ENCODE measurements around the gene EXOC6B.

DNA sequence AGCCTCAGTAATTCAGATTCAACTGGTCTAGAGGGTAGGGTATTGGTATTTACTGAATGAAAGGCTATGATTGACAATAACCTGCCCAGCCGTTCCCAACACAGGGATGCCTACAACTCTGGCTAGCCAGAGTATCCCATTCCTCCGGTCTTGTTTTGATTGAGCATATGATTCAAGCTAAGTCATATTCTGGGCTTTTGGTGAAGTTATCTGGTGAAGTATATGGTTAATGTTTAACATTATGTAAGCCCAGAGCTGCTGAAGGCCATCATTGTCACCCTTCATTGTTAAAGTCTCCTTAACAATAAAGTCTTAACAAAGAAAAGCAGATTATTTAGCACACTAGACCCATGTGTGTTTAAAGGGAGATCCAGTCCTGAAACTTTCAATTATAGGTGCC, 152.6 kb downstream of the EXOC6B start:
- TF ChIP-seq, protein P1, sequence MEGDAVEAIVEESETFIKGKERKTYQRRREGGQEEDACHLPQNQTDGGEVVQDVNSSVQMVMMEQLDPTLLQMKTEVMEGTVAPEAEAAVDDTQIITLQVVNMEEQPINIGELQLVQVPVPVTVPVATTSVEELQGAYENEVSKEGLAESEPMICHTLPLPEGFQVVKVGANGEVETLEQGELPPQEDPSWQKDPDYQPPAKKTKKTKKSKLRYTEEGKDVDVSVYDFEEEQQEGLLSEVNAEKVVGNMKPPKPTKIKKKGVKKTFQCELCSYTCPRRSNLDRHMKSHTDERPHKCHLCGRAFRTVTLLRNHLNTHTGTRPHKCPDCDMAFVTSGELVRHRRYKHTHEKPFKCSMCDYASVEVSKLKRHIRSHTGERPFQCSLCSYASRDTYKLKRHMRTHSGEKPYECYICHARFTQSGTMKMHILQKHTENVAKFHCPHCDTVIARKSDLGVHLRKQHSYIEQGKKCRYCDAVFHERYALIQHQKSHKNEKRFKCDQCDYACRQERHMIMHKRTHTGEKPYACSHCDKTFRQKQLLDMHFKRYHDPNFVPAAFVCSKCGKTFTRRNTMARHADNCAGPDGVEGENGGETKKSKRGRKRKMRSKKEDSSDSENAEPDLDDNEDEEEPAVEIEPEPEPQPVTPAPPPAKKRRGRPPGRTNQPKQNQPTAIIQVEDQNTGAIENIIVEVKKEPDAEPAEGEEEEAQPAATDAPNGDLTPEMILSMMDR (IDR thresholded peaks at IDR 0.05; ENCODE audit: control extremely low read depth in 1 of 3, insufficient read depth in 1 of 3, low read depth in 1 of 3, low read length in 3 of 3): no peak
- TF ChIP-seq, protein P2, sequence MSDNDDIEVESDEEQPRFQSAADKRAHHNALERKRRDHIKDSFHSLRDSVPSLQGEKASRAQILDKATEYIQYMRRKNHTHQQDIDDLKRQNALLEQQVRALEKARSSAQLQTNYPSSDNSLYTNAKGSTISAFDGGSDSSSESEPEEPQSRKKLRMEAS (IDR thresholded peaks at IDR 0.05): no peak
- TF ChIP-seq TEAD4 (IDR thresholded peaks at IDR 0.05; ENCODE audit: low read depth, low read length): no peak
- TF ChIP-seq FOSL1 (IDR thresholded peaks at IDR 0.05; ENCODE audit: insufficient read depth, low read depth, low read length): no peak
- TF ChIP-seq YY1 (IDR thresholded peaks at IDR 0.05; ENCODE audit: low read depth, low read length): no peak
- no peak for TF ChIP-seq POLR2AphosphoS5 (IDR thresholded peaks at IDR 0.05; ENCODE audit: low read depth, low read length)
- no peak for TF ChIP-seq EZH2 (IDR thresholded peaks at IDR 0.05; ENCODE audit: low read depth, low read length, severe bottlenecking)
- no peak for TF ChIP-seq POLR2A (IDR thresholded peaks at IDR 0.05; ENCODE audit: control extremely low read depth in 1 of 2, low read depth in 2 of 2, low read length in 2 of 2)
- no peak for TF ChIP-seq BCL11A (IDR thresholded peaks at IDR 0.05; ENCODE audit: low read depth in 2 of 2, low read length in 2 of 2)
- no peak for TF ChIP-seq SRF (IDR thresholded peaks at IDR 0.05; ENCODE audit: low read depth, low read length)
- no peak for TF ChIP-seq SP1 (IDR thresholded peaks at IDR 0.05; ENCODE audit: low read depth, low read length)
- no peak for TF ChIP-seq RFX5 (IDR thresholded peaks at IDR 0.05; ENCODE audit: borderline replicate concordance, low read depth, low read length)
